ENCODE results near the gene CACNA2D2. TPM values are rescaled to one million over a fixed set of nuclear protein-coding genes. Genes with fewer than 3 reads are reported as not detected.

The CACNA2D2 gene
- total and polyA plus RNA-seq, 2 experiments from 2014 or later: 0.87 to 1.5 TPM

GRCh38 chr3:50545781-50546180, 42.3 kb upstream of the CACNA2D2 start:
- 53% methylated on average over 1 of the region's 1 CpG for WGBS (ENCODE audit: low lambda C conversion rate, missing lambda C conversion rate)
- H3K27me3 ChIP-seq: no peaks in the 10 kb centered on the region
- no peak overlapping the region for H3K27ac ChIP-seq
- no peak for DNase-seq (ENCODE audit: low spot score)
- H3K79me2 ChIP-seq: no peaks in the 10 kb centered on the region
- no peak overlapping the region for H3K4me3 ChIP-seq
- no peaks in the 10 kb centered on the region for H3K9me3 ChIP-seq (ENCODE audit: low read depth)
- no peak overlapping the region for H3K4me2 ChIP-seq
- no peaks in the 10 kb centered on the region for H4K20me1 ChIP-seq (ENCODE audit: insufficient read depth, poor library complexity, severe bottlenecking)
- no peak overlapping the region for H2AFZ ChIP-seq
- H3K36me3 ChIP-seq (replicated peaks; ENCODE audit: insufficient read depth, low read depth): no peaks in the 10 kb centered on the region
- H3K4me1 ChIP-seq (ENCODE audit: insufficient read depth): peaks cover 7% of the 10 kb centered on the region
- TF ChIP-seq EZH2 (IDR thresholded peaks at IDR 0.05; ENCODE audit: borderline replicate concordance) (no peak), EZH2phosphoT487 (IDR thresholded peaks at IDR 0.05; ENCODE audit: low read depth, severe bottlenecking, unreplicated experiment) (no peak), CTCF (IDR thresholded peaks at IDR 0.05; ENCODE audit: poor library complexity) (no peak)
- H3K9me2 ChIP-seq (replicated peaks; ENCODE audit: insufficient read depth): no peaks in the 10 kb centered on the region

GRCh38 chr3:50542177-50543034, 39.0 kb upstream of the CACNA2D2 start:
- 42% methylated on average over 2 of the region's 2 CpGs for WGBS (ENCODE audit: low lambda C conversion rate, missing lambda C conversion rate)
- Histone ChIP-seq H3K4me3 (no peak overlapping the region), H3K79me2 (no peaks in the 10 kb centered on the region), H3K27me3 (peaks cover 10% of the 10 kb centered on the region), H3K4me2 (no peak overlapping the region), H4K20me1 (ENCODE audit: insufficient read depth, poor library complexity, severe bottlenecking) (no peaks in the 10 kb centered on the region), H3K9me3 (ENCODE audit: low read depth) (no peaks in the 10 kb centered on the region), H3K27ac (no peak overlapping the region), H3K4me1 (ENCODE audit: insufficient read depth) (no peaks in the 10 kb centered on the region), H2AFZ (no peak overlapping the region), H3K9me2 (replicated peaks; ENCODE audit: insufficient read depth) (no peaks in the 10 kb centered on the region), H3K36me3 (replicated peaks; ENCODE audit: insufficient read depth, low read depth) (no peaks in the 10 kb centered on the region)
- DNase-seq (ENCODE audit: low spot score): peak; percentile 84
- TF ChIP-seq CTCF (IDR thresholded peaks at IDR 0.05; ENCODE audit: poor library complexity) (peak; percentile 83), EZH2 (IDR thresholded peaks at IDR 0.05; ENCODE audit: borderline replicate concordance) (no peak), EZH2phosphoT487 (IDR thresholded peaks at IDR 0.05; ENCODE audit: low read depth, severe bottlenecking, unreplicated experiment) (no peak)

GRCh38 chr3:50539356-50540286, 36.2 kb upstream of the CACNA2D2 start:
- Histone ChIP-seq H3K36me3 (replicated peaks; ENCODE audit: insufficient read depth, low read depth) (no peaks in the 10 kb centered on the region), H3K4me3 (no peak overlapping the region), H3K79me2 (no peaks in the 10 kb centered on the region), H3K9me2 (replicated peaks; ENCODE audit: insufficient read depth) (no peaks in the 10 kb centered on the region), H4K20me1 (ENCODE audit: insufficient read depth, poor library complexity, severe bottlenecking) (no peaks in the 10 kb centered on the region), H3K27me3 (peaks cover 10% of the 10 kb centered on the region), H2AFZ (no peak overlapping the region), H3K4me2 (no peak overlapping the region), H3K9me3 (ENCODE audit: low read depth) (no peaks in the 10 kb centered on the region), H3K4me1 (ENCODE audit: insufficient read depth) (no peaks in the 10 kb centered on the region), H3K27ac (no peak overlapping the region)
- TF ChIP-seq EZH2phosphoT487 (IDR thresholded peaks at IDR 0.05; ENCODE audit: low read depth, severe bottlenecking, unreplicated experiment) (no peak), EZH2 (IDR thresholded peaks at IDR 0.05; ENCODE audit: borderline replicate concordance) (no peak), CTCF (IDR thresholded peaks at IDR 0.05; ENCODE audit: poor library complexity) (no peak)
- 66% methylated on average over 11 of the region's 18 CpGs for WGBS (ENCODE audit: low lambda C conversion rate, missing lambda C conversion rate)
- DNase-seq (ENCODE audit: low spot score): no peak
